DND-41 (cell line): ENCODE results near the gene TDRD1.

Experiments
- ATAC-seq: fragments of 200-7000 bp; cut with Tn5 transposase; 3 replicates; pipeline ENCODE4 v1.9.1; 2021; ENCODE audit warnings: low read depth; ENCODE audit not compliant: insufficient read depth
- DNase-seq: peaks from one replicate; pipeline ENCODE4 v3.0.0-alpha.2; 2020
- H2AFZ ChIP-seq: 2 replicates; pipeline ENCODE4 v1.6.0; 2012; ENCODE audit warnings: low read depth, low read length
- H3K27ac ChIP-seq: 2 replicates; pipeline ENCODE4 v1.5.1; 2012; ENCODE audit warnings: low read length, inconsistent platforms
- H3K27me3 ChIP-seq: fragments of 200-600 bp; sonication (generic); 2 replicates; pipeline ENCODE4 v1.6.0; 2012; ENCODE audit warnings: low read length, mild to moderate bottlenecking, inconsistent platforms; ENCODE audit not compliant: insufficient read depth, poor library complexity
- H3K36me3 ChIP-seq: 2 replicates; pipeline ENCODE4 v1.5.1; 2012; ENCODE audit warnings: low read length, inconsistent platforms; ENCODE audit not compliant: insufficient read depth
- H3K4me1 ChIP-seq: 2 replicates; pipeline ENCODE4 v1.5.1; 2012; ENCODE audit warnings: mild to moderate bottlenecking, low read length; ENCODE audit not compliant: insufficient read depth
- H3K4me2 ChIP-seq: 2 replicates; pipeline ENCODE4 v1.6.0; 2012; ENCODE audit warnings: mild to moderate bottlenecking, moderate library complexity, low read length, inconsistent platforms; ENCODE audit not compliant: insufficient read depth
- H3K4me3 ChIP-seq, 2 experiments: fragments of 200-600 bp in 1 of 2; shearing (Covaris generic) in 1 of 2; 2 replicates each; pipeline ENCODE4 v1.5.1; 2012 to 2016; ENCODE audit warnings: inconsistent platforms in 2 of 2, low read length in 2 of 2, mild to moderate bottlenecking in 2 of 2, low read depth in 1 of 2, moderate library complexity in 1 of 2
- H3K79me2 ChIP-seq: 2 replicates; pipeline ENCODE4 v1.6.0; 2012; ENCODE audit warnings: low read length, inconsistent platforms; ENCODE audit not compliant: insufficient read depth
- H3K9ac ChIP-seq: 2 replicates; pipeline ENCODE4 v1.6.0; 2012; ENCODE audit warnings: low read depth, mild to moderate bottlenecking, inconsistent platforms, low read length, moderate library complexity
- H3K9me3 ChIP-seq: 2 replicates; pipeline ENCODE4 v1.5.1; 2012; ENCODE audit warnings: low read length, moderate library complexity, mild to moderate bottlenecking, inconsistent platforms; ENCODE audit not compliant: insufficient read depth, severe bottlenecking
- H4K20me1 ChIP-seq: 2 replicates; pipeline ENCODE4 v1.6.0; 2012; ENCODE audit warnings: low read length; ENCODE audit not compliant: insufficient read depth
- EZH2 ChIP-seq: IDR thresholded peaks from 3 replicates; pipeline ENCODE4 v1.6.1; 2012; ENCODE audit warnings: borderline replicate concordance, low read depth, mild to moderate bottlenecking, moderate library complexity, low read length, inconsistent platforms; ENCODE audit not compliant: severe bottlenecking
- TF ChIP-seq, protein P1 (sequence below): IDR thresholded peaks from 2 replicates; pipeline ENCODE4 v1.5.1; 2012; ENCODE audit warnings: borderline replicate concordance, low read length, moderate library complexity, mild to moderate bottlenecking; ENCODE audit not compliant: poor library complexity, severe bottlenecking; ENCODE audit errors: extremely low read depth

Gene TDRD1

GRCh38 chr10:114174695-114175188, 4.4 kb upstream of the TDRD1 start:
- TF ChIP-seq, protein P1, sequence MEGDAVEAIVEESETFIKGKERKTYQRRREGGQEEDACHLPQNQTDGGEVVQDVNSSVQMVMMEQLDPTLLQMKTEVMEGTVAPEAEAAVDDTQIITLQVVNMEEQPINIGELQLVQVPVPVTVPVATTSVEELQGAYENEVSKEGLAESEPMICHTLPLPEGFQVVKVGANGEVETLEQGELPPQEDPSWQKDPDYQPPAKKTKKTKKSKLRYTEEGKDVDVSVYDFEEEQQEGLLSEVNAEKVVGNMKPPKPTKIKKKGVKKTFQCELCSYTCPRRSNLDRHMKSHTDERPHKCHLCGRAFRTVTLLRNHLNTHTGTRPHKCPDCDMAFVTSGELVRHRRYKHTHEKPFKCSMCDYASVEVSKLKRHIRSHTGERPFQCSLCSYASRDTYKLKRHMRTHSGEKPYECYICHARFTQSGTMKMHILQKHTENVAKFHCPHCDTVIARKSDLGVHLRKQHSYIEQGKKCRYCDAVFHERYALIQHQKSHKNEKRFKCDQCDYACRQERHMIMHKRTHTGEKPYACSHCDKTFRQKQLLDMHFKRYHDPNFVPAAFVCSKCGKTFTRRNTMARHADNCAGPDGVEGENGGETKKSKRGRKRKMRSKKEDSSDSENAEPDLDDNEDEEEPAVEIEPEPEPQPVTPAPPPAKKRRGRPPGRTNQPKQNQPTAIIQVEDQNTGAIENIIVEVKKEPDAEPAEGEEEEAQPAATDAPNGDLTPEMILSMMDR = no peak
- peak; percentile 73 for TF ChIP-seq EZH2
- Histone ChIP-seq H3K27ac (no peak overlapping the region), H4K20me1 (no peaks in the 10 kb centered on the region), H3K9ac (peak overlapping the region; percentile 82), H2AFZ (peak overlapping the region; percentile 97), H3K4me1 (peaks cover 31% of the 10 kb centered on the region), H3K4me2 (peak overlapping the region; percentile 99), H3K79me2 (peaks cover 10% of the 10 kb centered on the region), H3K36me3 (no peaks in the 10 kb centered on the region), H3K4me3 (peak overlapping the region; percentile 70 to 82; a peak in 3 of 4 replicates), H3K27me3 (peaks cover 18% of the 10 kb centered on the region), H3K9me3 (no peaks in the 10 kb centered on the region)
- DNase-seq = no peak
- ATAC-seq = no peak; the same call in 2 of the 3 replicates

DNA sequence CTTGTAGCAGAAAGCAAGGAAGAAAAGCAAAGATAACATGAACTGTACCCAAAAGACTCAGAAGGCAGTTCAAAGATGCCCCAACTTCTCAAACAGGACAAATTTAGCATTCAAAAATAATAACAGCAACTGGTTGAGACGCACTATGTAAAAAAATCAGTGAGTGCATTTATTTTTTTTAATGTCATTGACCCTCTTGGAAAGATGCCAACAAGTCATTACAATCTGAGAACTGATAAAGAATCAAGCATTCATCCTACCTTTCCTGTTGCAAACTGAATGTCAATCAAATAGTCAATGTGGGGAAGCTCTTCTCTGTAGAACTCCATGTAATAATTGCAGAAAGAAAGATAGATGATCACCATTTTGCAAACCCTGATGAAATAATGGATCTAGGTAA, 3.5 kb upstream of the TDRD1 start:
- Histone ChIP-seq H3K9ac (no peak overlapping the region), H2AFZ (no peak overlapping the region), H3K4me2 (no peak overlapping the region), H3K79me2 (peaks cover 6% of the 10 kb centered on the region), H3K27me3 (peaks cover 18% of the 10 kb centered on the region), H3K9me3 (no peaks in the 10 kb centered on the region), H3K4me3 (no peak overlapping the region), H3K36me3 (no peaks in the 10 kb centered on the region), H4K20me1 (no peaks in the 10 kb centered on the region), H3K4me1 (peaks cover 31% of the 10 kb centered on the region), H3K27ac (no peak overlapping the region)
- ATAC-seq (no peak), DNase-seq (no peak)
- TF ChIP-seq, protein P1 = no peak
- TF ChIP-seq EZH2 = no peak

- no peak for ATAC-seq
- Histone ChIP-seq H3K36me3 (no peaks in the 10 kb centered on the region), H4K20me1 (no peaks in the 10 kb centered on the region), H3K27ac (no peak overlapping the region), H3K27me3 (peaks cover 22% of the 10 kb centered on the region), H3K79me2 (peaks cover 5% of the 10 kb centered on the region; the same call in 1 of the 2 replicates), H3K4me1 (peaks cover 31% of the 10 kb centered on the region), H2AFZ (no peak overlapping the region), H3K9me3 (no peaks in the 10 kb centered on the region), H3K4me3 (no peak overlapping the region), H3K4me2 (no peak overlapping the region), H3K9ac (no peak overlapping the region)
- no peak for DNase-seq
- TF ChIP-seq, protein P1 = no peak
- no peak for TF ChIP-seq EZH2
These were observed 2.6 kb upstream of the TDRD1 start for GRCh38 chr10:114176511-114176910.

GRCh38 chr10:114179747-114180146, 594 bp downstream of the TDRD1 start:
- DNase-seq = no peak

More at GRCh38 chr10:114179747-114180146, 594 bp downstream of the TDRD1 start:
- no peaks in the 10 kb centered on the region for H4K20me1 ChIP-seq
- no peaks in the 10 kb centered on the region for H3K79me2 ChIP-seq
- TF ChIP-seq EZH2 = no peak
- TF ChIP-seq, protein P1 = no peak
- H3K9me3 ChIP-seq = no peaks in the 10 kb centered on the region
- H3K4me2 ChIP-seq = no peak overlapping the region
- H3K36me3 ChIP-seq = no peaks in the 10 kb centered on the region
- H3K27me3 ChIP-seq = peaks cover 22% of the 10 kb centered on the region
- no peak overlapping the region for H3K27ac ChIP-seq
- H2AFZ ChIP-seq = no peak overlapping the region
- no peak overlapping the region for H3K4me3 ChIP-seq
- no peak for ATAC-seq
- peaks cover 4% of the 10 kb centered on the region for H3K4me1 ChIP-seq
- H3K9ac ChIP-seq = no peak overlapping the region
